Measurements from ENCODE around the gene SCGB3A1. TPM values are rescaled to one million over a fixed set of nuclear protein-coding genes. Genes with fewer than 3 reads are reported as not detected.

SCGB3A1 gene
- total and polyA plus RNA-seq, 9 of the 15 experiments (the other 6 are each of a cell fraction or from before 2014, with no cell fraction given) = 0.33 TPM; not detected in 8

DNA sequence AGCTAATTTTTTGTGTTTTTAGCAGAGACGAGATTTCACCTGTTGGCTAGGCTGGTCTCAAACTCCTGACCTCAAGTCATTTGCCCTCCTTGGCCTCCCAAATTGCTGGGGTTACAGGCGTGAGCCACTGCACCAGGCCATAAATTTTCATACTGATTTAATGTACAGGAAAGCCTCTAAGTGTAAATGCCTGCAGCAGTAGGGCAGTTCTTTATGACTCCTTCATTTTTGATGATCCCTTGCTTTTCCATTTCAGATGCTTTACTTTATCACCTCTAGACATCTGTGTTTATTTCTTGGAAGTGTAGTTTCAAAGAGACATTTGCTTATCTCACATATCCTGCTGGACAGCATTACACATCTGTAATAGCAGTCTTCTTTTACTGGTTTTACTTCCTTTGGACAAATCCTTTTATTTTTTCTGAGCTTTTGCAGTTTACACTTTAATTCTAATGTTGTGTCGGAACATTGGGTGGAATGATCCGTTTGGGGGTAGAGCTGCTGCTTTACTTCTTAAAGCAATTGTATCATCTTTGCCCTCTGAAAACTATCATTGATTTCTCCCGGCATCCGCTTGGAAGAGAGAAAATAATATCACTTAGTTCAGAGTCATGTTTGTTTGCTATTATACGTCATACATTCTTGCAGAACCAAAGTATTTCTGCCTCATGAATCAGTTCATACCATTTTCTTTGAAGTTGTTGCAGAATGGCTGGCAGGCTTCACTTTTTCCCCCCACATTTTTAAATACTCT lies 36.0 kb downstream of the SCGB3A1 start (continued):
- TF ChIP-seq, protein P1, sequence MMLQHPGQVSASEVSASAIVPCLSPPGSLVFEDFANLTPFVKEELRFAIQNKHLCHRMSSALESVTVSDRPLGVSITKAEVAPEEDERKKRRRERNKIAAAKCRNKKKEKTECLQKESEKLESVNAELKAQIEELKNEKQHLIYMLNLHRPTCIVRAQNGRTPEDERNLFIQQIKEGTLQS (IDR thresholded peaks at IDR 0.05) = peak; percentile 80
- TF ChIP-seq, protein P1 (CRISPR knock-in tag; conservative IDR thresholded peaks at IDR 0.05) = no peak; the same call in 1 of the 2 replicates
- TF ChIP-seq ZNF347 (CRISPR knock-in tag; IDR thresholded peaks at IDR 0.05; ENCODE audit: low read depth) (no peak), KLF10 (CRISPR knock-in tag; IDR thresholded peaks at IDR 0.05) (no peak), KAT7 (CRISPR knock-in tag; IDR thresholded peaks at IDR 0.05; ENCODE audit: borderline replicate concordance) (peak; percentile 45; the same call in 1 of the 2 replicates), DACH1 (IDR thresholded peaks at IDR 0.05; ENCODE audit: partially characterized antibody) (peak; percentile 23), ZBED1 (IDR thresholded peaks at IDR 0.05) (peak; percentile 68; the same call in 1 of the 2 replicates), NBN (IDR thresholded peaks at IDR 0.05; ENCODE audit: low read depth) (peak; percentile 96), STAT5A (IDR thresholded peaks at IDR 0.05; ENCODE audit: borderline replicate concordance, low read length) (peak; percentile 100), ZNF263 (CRISPR knock-in tag; IDR thresholded peaks at IDR 0.05; ENCODE audit: borderline replicate concordance) (no peak), MAFF (IDR thresholded peaks at IDR 0.05; ENCODE audit: low read length) (peak; percentile 32; the same call in 1 of the 2 replicates), ZNF644 (tag; IDR thresholded peaks at IDR 0.05; ENCODE audit: low read depth) (peak; percentile 80; the same call in 1 of the 2 replicates), ZNF507 (tag; conservative IDR thresholded peaks at IDR 0.05) (no peak), HLTF (IDR thresholded peaks at IDR 0.05) (peak; percentile 81; the same call in 1 of the 2 replicates), CHD2 (IDR thresholded peaks at IDR 0.05; ENCODE audit: low read depth, low read length) (no peak), ETV5 (CRISPR knock-in tag; IDR thresholded peaks at IDR 0.05; ENCODE audit: low read depth) (no peak)
- TF ChIP-seq, protein P2, sequence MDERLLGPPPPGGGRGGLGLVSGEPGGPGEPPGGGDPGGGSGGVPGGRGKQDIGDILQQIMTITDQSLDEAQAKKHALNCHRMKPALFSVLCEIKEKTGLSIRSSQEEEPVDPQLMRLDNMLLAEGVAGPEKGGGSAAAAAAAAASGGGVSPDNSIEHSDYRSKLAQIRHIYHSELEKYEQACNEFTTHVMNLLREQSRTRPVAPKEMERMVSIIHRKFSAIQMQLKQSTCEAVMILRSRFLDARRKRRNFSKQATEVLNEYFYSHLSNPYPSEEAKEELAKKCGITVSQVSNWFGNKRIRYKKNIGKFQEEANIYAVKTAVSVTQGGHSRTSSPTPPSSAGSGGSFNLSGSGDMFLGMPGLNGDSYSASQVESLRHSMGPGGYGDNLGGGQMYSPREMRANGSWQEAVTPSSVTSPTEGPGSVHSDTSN (CRISPR knock-in tag; IDR thresholded peaks at IDR 0.05; ENCODE audit: low read depth) = no peak
- TF ChIP-seq, protein P2 (tag; conservative IDR thresholded peaks at IDR 0.05; ENCODE audit: low read depth) = peak; percentile 84
- TF ChIP-seq, protein P3, sequence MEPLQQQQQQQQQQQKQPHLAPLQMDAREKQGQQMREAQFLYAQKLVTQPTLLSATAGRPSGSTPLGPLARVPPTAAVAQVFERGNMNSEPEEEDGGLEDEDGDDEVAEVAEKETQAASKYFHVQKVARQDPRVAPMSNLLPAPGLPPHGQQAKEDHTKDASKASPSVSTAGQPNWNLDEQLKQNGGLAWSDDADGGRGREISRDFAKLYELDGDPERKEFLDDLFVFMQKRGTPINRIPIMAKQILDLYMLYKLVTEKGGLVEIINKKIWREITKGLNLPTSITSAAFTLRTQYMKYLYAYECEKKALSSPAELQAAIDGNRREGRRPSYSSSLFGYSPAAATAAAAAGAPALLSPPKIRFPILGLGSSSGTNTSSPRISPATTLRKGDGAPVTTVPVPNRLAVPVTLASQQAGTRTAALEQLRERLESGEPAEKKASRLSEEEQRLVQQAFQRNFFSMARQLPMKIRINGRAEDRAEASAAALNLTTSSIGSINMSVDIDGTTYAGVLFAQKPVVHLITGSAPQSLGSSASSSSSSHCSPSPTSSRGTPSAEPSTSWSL (CRISPR knock-in tag; IDR thresholded peaks at IDR 0.05; ENCODE audit: borderline replicate concordance) = no peak
- TF ChIP-seq, protein P4, sequence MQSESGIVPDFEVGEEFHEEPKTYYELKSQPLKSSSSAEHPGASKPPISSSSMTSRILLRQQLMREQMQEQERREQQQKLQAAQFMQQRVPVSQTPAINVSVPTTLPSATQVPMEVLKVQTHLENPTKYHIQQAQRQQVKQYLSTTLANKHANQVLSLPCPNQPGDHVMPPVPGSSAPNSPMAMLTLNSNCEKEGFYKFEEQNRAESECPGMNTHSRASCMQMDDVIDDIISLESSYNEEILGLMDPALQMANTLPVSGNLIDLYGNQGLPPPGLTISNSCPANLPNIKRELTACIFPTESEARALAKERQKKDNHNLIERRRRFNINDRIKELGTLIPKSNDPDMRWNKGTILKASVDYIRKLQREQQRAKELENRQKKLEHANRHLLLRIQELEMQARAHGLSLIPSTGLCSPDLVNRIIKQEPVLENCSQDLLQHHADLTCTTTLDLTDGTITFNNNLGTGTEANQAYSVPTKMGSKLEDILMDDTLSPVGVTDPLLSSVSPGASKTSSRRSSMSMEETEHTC (IDR thresholded peaks at IDR 0.05) = 0 out of 2 replicates have a peak, but pooled peaks have one; percentile 57
